ENCODE measurements around the gene CENPS. TPM values are rescaled to one million over a fixed set of nuclear protein-coding genes. Genes with fewer than 3 reads are reported as not detected.
A peak's percentile ranks its signal among the peaks of the same experiment; 100 is the strongest.

Gene CENPS
- total and polyA plus RNA-seq, 9 of the 15 experiments (the other 6 are each of a cell fraction or from before 2014, with no cell fraction given) = 10.2 to 36.0 (median 26.0) TPM

DNA sequence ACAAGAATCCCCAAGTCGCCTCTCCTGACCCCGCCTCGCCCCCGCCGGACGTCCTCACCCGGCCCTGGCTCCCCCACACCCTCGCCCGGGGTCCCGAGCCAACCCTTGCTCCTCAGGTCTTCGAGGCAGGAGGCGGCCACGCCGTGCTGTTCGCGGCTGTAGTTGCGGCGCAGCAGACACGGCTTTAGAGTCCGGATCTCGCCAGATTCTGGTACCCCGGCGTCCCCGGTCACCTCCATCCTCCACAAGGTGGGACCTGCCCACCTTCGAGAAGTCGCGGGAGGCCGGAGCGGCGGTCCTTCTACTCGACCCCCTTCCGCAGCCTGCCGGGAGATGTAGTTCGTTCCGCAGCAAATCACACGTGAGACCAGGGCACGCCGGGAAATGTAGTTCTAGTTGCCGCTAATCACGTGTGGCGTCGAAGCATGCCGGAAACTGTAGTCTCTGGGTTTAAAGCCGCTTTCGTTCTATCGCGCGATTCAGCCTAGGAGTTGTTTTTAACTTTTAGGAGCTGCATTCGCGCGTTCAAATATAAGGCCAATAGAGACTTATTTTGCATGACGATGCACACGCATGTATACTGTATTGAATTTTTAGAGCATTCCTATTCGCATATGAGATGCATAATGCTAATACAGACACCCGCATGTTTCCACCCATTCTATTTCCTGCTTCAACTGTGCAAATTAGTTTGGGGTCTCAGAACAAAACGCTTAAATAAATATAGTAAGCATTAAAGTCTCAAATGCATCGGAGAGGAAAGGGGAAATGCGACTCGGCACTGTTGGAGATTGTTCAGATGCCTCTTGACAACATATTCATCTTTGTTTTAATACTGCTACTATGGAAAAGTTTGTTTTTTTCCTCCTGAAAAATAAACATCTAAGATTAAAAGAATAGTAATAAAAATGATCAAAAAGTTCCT is 42.2 kb downstream of the CENPS start, which contains the start of gene DFFA (continued):
- TF ChIP-seq JUN (IDR thresholded peaks at IDR 0.05; ENCODE audit: borderline replicate concordance, low read depth, low read length) = peak; percentile 91; the same call in 1 of the 2 replicates
- TF ChIP-seq JUN (CRISPR knock-in tag; IDR thresholded peaks at IDR 0.05; ENCODE audit: borderline replicate concordance) = no peak; the same call in 1 of the 2 replicates
- TF ChIP-seq, protein P1, sequence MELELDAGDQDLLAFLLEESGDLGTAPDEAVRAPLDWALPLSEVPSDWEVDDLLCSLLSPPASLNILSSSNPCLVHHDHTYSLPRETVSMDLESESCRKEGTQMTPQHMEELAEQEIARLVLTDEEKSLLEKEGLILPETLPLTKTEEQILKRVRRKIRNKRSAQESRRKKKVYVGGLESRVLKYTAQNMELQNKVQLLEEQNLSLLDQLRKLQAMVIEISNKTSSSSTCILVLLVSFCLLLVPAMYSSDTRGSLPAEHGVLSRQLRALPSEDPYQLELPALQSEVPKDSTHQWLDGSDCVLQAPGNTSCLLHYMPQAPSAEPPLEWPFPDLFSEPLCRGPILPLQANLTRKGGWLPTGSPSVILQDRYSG (tag; conservative IDR thresholded peaks at IDR 0.05; ENCODE audit: low read depth) = peak; percentile 79; the same call in 1 of the 2 replicates
- peak; percentile 88 for TF ChIP-seq ZNF583 (CRISPR knock-in tag; IDR thresholded peaks at IDR 0.05)
- TF ChIP-seq BACH1 (tag; IDR thresholded peaks at IDR 0.05) = peak; percentile 73; the same call in 1 of the 2 replicates
- no peak for TF ChIP-seq HNRNPH1 (optimal IDR thresholded peaks at IDR 0.05; ENCODE audit: low read depth, low read length)
- no peak for TF ChIP-seq RBM39 (optimal IDR thresholded peaks at IDR 0.05; ENCODE audit: low read depth, low read length)
- TF ChIP-seq MCM2 (IDR thresholded peaks at IDR 0.05; ENCODE audit: low read depth) = no peak
- TF ChIP-seq, protein P2, sequence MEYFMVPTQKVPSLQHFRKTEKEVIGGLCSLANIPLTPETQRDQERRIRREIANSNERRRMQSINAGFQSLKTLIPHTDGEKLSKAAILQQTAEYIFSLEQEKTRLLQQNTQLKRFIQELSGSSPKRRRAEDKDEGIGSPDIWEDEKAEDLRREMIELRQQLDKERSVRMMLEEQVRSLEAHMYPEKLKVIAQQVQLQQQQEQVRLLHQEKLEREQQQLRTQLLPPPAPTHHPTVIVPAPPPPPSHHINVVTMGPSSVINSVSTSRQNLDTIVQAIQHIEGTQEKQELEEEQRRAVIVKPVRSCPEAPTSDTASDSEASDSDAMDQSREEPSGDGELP (CRISPR knock-in tag; IDR thresholded peaks at IDR 0.05; ENCODE audit: borderline replicate concordance) = peak; percentile 90
- TF ChIP-seq, protein P3, sequence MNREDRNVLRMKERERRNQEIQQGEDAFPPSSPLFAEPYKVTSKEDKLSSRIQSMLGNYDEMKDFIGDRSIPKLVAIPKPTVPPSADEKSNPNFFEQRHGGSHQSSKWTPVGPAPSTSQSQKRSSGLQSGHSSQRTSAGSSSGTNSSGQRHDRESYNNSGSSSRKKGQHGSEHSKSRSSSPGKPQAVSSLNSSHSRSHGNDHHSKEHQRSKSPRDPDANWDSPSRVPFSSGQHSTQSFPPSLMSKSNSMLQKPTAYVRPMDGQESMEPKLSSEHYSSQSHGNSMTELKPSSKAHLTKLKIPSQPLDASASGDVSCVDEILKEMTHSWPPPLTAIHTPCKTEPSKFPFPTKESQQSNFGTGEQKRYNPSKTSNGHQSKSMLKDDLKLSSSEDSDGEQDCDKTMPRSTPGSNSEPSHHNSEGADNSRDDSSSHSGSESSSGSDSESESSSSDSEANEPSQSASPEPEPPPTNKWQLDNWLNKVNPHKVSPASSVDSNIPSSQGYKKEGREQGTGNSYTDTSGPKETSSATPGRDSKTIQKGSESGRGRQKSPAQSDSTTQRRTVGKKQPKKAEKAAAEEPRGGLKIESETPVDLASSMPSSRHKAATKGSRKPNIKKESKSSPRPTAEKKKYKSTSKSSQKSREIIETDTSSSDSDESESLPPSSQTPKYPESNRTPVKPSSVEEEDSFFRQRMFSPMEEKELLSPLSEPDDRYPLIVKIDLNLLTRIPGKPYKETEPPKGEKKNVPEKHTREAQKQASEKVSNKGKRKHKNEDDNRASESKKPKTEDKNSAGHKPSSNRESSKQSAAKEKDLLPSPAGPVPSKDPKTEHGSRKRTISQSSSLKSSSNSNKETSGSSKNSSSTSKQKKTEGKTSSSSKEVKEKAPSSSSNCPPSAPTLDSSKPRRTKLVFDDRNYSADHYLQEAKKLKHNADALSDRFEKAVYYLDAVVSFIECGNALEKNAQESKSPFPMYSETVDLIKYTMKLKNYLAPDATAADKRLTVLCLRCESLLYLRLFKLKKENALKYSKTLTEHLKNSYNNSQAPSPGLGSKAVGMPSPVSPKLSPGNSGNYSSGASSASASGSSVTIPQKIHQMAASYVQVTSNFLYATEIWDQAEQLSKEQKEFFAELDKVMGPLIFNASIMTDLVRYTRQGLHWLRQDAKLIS (CRISPR knock-in tag; IDR thresholded peaks at IDR 0.05) = peak; percentile 89; the same call in 1 of the 2 replicates
- TF ChIP-seq SETDB1 (IDR thresholded peaks at IDR 0.05; ENCODE audit: low read length) = no peak

All from K562 (cell line).